Colonic mucosa (tissue), 4 donors: Measurements from ENCODE around the gene S1PR2. TPM values are rescaled to one million over a fixed set of nuclear protein-coding genes. Genes with fewer than 3 reads are reported as not detected.
"Not testable (repeated sequence)": the region's sequence is repeated elsewhere in the genome, so short reads cannot be mapped to it uniquely, and the experiment has no call there.

ENCODE experiments used
- DNase-seq: peaks from one replicate; pipeline ENCODE4 v3.0.0-alpha.2; 2020
- H3K27ac ChIP-seq: fragments of 200-600 bp; one replicate; pipeline ENCODE4 v1.8.0; 2021
- H3K27me3 ChIP-seq: fragments of 200-600 bp; one replicate; pipeline ENCODE4 v1.8.0; 2021
- H3K36me3 ChIP-seq: fragments of 200-600 bp; one replicate; pipeline ENCODE4 v1.8.0; 2021
- H3K4me1 ChIP-seq: fragments of 200-600 bp; one replicate; pipeline ENCODE4 v1.8.0; 2021; ENCODE audit warnings: mild to moderate bottlenecking
- H3K4me3 ChIP-seq: fragments of 200-600 bp; one replicate; pipeline ENCODE4 v1.8.0; 2021
- H3K9ac ChIP-seq, 2 donors: one replicate each; pipeline ENCODE4 v1.7.0; 2013; ENCODE audit warnings: control low read depth in 2 of 2, low read depth in 2 of 2, low read length in 2 of 2
- H3K9me3 ChIP-seq: fragments of 200-600 bp; one replicate; pipeline ENCODE4 v1.8.0; 2021
- intact Hi-C: fragments of 100-400 bp; cut with DNase I; formaldehyde crosslinking; loops from one replicate; pipeline ENCODE4 v1.14.1; 2022
- microRNA-seq: library from miRNA; unstranded; fragments of <30 nt; microRNA quantifications from one replicate; pipeline ENCODE4, GENCODE V29; 2019
- total RNA-seq, 2 donors: library from RNA; stranded (reverse); fragmentation: NEBNext Ultra II Directional in 1 of 2; extraction: Animal tissue kit (Norgen Biotek cat#: 25700) in 1 of 2; gene quantifications; one replicate each; pipeline ENCODE4 v1.2.1, GENCODE V29; 2021
- TF ChIP-seq, protein P1 (sequence below): fragments of 200-600 bp; IDR thresholded peaks from one replicate; pipeline ENCODE4 v1.8.0; 2022; ENCODE audit warnings: antibody characterized with exemption, mild to moderate bottlenecking
- donor health status: healthy.
- donor health status: DM: no; HTN: no; CAD: no.
- donor health status: DM: no; HTN: no; CAD: no.

Gene S1PR2
- total RNA-seq, 2 donors from 2014 or later: 2.4 to 5.2 TPM

DNA sequence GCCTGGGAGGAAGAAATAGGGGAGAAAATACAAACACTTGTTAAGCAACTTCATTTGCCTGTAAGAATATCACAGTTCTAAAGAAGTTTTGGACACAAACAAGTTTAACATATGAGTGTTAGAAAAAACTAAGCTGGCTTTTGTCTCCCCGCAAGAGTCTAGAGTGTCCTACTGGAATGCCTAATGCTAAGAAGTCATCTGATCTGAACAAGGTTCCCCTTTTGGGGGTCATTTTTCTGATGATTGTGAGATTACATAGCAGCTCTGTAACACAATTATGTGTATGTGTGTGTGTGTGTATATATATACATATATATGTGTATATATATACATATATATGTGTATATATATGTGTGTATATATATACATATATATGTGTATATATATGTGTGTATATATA is 49.1 kb downstream of the S1PR2 start:
- Histone ChIP-seq H3K9me3 (no peaks in the 10 kb centered on the region), H3K4me1 (no peaks in the 10 kb centered on the region), H3K27ac (no peak overlapping the region), H3K4me3 (no peak overlapping the region), H3K36me3 (peaks cover 14% of the 10 kb centered on the region), H3K9ac (no peak overlapping the region), H3K27me3 (no peaks in the 10 kb centered on the region)
- intact Hi-C loops: no loop called here
- TF ChIP-seq, protein P1, sequence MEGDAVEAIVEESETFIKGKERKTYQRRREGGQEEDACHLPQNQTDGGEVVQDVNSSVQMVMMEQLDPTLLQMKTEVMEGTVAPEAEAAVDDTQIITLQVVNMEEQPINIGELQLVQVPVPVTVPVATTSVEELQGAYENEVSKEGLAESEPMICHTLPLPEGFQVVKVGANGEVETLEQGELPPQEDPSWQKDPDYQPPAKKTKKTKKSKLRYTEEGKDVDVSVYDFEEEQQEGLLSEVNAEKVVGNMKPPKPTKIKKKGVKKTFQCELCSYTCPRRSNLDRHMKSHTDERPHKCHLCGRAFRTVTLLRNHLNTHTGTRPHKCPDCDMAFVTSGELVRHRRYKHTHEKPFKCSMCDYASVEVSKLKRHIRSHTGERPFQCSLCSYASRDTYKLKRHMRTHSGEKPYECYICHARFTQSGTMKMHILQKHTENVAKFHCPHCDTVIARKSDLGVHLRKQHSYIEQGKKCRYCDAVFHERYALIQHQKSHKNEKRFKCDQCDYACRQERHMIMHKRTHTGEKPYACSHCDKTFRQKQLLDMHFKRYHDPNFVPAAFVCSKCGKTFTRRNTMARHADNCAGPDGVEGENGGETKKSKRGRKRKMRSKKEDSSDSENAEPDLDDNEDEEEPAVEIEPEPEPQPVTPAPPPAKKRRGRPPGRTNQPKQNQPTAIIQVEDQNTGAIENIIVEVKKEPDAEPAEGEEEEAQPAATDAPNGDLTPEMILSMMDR: no peak
- no peak for DNase-seq

DNA sequence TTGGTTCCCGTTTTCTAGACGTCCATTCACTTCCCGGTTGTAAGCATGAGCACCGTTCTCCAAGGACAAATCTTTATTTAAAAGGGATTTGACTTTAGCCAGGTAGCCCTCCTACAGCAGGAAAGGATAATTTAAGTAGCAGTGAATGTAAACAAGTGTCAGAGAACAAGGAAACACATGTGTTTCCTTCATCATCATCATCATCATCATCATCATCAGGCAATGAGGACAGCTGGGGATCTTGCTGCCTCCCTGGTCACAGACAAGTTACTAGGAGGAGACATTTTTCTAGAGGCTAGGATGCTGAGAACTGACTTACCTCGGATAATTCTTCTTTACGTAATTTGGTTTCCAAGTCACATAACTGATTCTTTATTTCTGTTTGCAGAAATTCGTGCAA is 50.7 kb downstream of the S1PR2 start:
- no peak for DNase-seq
- Histone ChIP-seq H3K9me3 (no peaks in the 10 kb centered on the region), H3K4me3 (no peak overlapping the region), H3K27me3 (no peaks in the 10 kb centered on the region), H3K36me3 (peaks cover 14% of the 10 kb centered on the region), H3K27ac (no peak overlapping the region), H3K4me1 (no peaks in the 10 kb centered on the region), H3K9ac (no peak overlapping the region)
- intact Hi-C loops: no loop called here
- TF ChIP-seq, protein P1: no peak

DNA sequence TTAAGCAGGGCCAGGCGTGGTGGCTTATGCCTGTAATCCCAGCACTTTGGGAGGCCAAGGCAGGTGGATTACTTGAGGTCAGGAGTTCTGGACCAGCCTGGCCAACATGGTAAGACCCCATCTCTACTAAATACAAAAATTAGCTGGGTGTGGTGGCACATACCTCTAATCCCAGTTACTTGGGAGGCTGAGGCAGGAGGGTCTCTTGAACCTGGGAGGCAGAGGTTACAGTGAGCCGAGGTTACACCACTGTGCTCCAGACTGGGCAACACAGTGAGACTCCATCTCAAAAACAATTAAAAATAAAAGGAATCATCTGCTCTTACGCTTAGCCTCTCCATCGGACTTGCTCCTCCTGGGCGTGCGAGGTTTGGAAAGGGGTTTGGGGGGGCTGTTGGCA is 51.1 kb downstream of the S1PR2 start:
- H3K4me1 ChIP-seq, H3K27me3 ChIP-seq, DNase-seq, H3K9me3 ChIP-seq, H3K4me3 ChIP-seq, H3K9ac ChIP-seq, intact Hi-C loops, H3K27ac ChIP-seq: not testable (repeated sequence)
- peaks cover 14% of the 10 kb centered on the region for H3K36me3 ChIP-seq

DNA sequence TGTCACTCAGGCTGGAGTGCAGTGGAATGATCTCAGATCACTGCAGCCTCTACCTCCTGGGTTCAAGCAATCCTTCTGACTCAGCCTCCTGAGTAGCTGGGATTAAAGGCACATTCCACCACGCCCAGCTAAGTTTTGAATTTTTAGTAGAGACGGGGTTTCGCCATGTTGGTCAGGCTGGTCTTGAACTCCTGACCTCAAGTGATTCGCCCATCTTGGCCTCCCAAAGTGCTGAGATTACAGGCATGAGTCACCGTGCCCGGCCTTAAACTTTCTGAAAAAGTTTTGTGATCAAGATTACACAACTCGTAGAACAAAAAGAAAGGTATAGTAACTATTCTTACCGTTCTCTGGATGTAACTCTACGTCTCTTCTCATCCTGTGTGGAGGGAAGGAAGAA is 57.6 kb downstream of the S1PR2 start:
- Histone ChIP-seq H3K9ac (no peak overlapping the region), H3K27me3 (no peaks in the 10 kb centered on the region), H3K36me3 (peaks cover 7% of the 10 kb centered on the region), H3K4me1 (no peaks in the 10 kb centered on the region), H3K4me3 (no peak overlapping the region), H3K27ac (no peak overlapping the region), H3K9me3 (no peaks in the 10 kb centered on the region)
- DNase-seq: no peak
- intact Hi-C loops: no loop called here
- TF ChIP-seq, protein P1: no peak

Small RNAs within 50 kb of the gene (microRNA-seq; reads per million reads assigned to microRNA genes)
- not detected for gene MIR4322

Other genes starting within 250 kb of the S1PR2 start
- gene COL5A3, start 220.8 kb downstream of the S1PR2 start, total RNA-seq: 1 to 10 TPM; 2.4 to 5.5 TPM
- gene RDH8, start 217.8 kb downstream of the S1PR2 start, total RNA-seq: under 1 TPM in 1 of 2 donors, not detected in 1; 0.24 TPM
- gene SHFL, start 145.0 kb downstream of the S1PR2 start, total RNA-seq: 10 to 100 TPM; 15.1 to 21.3 TPM
- gene ANGPTL6, start 128.7 kb downstream of the S1PR2 start, total RNA-seq: under 1 TPM in 1 of 2 donors, not detected in 1; 0.21 TPM
- gene PPAN, start 125.0 kb downstream of the S1PR2 start, total RNA-seq: 10 to 100 TPM; 21.6 to 53.8 TPM
- 10 to 100 TPM in 1 of 2 donors, 1 to 10 TPM in 1; 7.6 to 16.7 TPM for gene P2RY11, start 119.6 kb downstream of the S1PR2 start, total RNA-seq
- gene EIF3G, start 111.4 kb downstream of the S1PR2 start, total RNA-seq: 100 to 1,000 TPM; 141 to 202 TPM
- gene DNMT1, start 36.4 kb downstream of the S1PR2 start, total RNA-seq: 100 to 1,000 TPM in 1 of 2 donors, 10 to 100 TPM in 1; 36.3 to 139 TPM
- gene MRPL4, start 20.9 kb upstream of the S1PR2 start, total RNA-seq: 100 to 1,000 TPM in 1 of 2 donors, 10 to 100 TPM in 1; 48.9 to 116 TPM
- gene ICAM1, start 39.8 kb upstream of the S1PR2 start, total RNA-seq: 10 to 100 TPM in 1 of 2 donors, 1 to 10 TPM in 1; 3.5 to 13.1 TPM
- gene ICAM4, start 55.6 kb upstream of the S1PR2 start, total RNA-seq: under 1 TPM; 0.19 to 0.37 TPM
- 1 to 10 TPM in 1 of 2 donors, under 1 TPM in 1; 0.74 to 1.3 TPM for gene ICAM5, start 58.6 kb upstream of the S1PR2 start, total RNA-seq
- 1 to 10 TPM in 1 of 2 donors, under 1 TPM in 1; 0.96 to 5.1 TPM for gene ZGLP1, start 78.5 kb upstream of the S1PR2 start, total RNA-seq
- gene FDX2, start 84.7 kb upstream of the S1PR2 start, total RNA-seq: 10 to 100 TPM; 10.7 to 19.8 TPM
- 100 to 1,000 TPM in 1 of 2 donors, 10 to 100 TPM in 1; 67.1 to 101 TPM for gene RAVER1, start 102.2 kb upstream of the S1PR2 start, total RNA-seq
- 10 to 100 TPM; 27.2 to 31.8 TPM for gene ICAM3, start 108.3 kb upstream of the S1PR2 start, total RNA-seq
- 100 to 1,000 TPM in 1 of 2 donors, 10 to 100 TPM in 1; 76.3 to 148 TPM for gene TYK2, start 149.2 kb upstream of the S1PR2 start, total RNA-seq
- 100 to 1,000 TPM; 128 to 286 TPM for gene CDC37, start 172.2 kb upstream of the S1PR2 start, total RNA-seq
- 10 to 100 TPM in 1 of 2 donors, 1 to 10 TPM in 1; 8.6 to 13.8 TPM for gene PDE4A, start 189.2 kb upstream of the S1PR2 start, total RNA-seq